ENCODE measurements around the gene TENM3.
A peak's percentile ranks its signal among the peaks of the same experiment; 100 is the strongest.
"Not testable (repeated sequence)": the region's sequence is repeated elsewhere in the genome, so short reads cannot be mapped to it uniquely, and the experiment has no call there.

Gene TENM3

GRCh38 chr4:182806259-182807252 lies 563.4 kb downstream of the TENM3 start:
- peaks cover 0 to 24% of the 10 kb centered on the region in 2 donors for H3K9me3 ChIP-seq (ENCODE audit: control insufficient read depth in 1 of 2, low read length in 2 of 2)
- peak overlapping the region; percentile 33 to 60 for H3K9ac ChIP-seq (ENCODE audit: low read depth in 1 of 2, low read length in 2 of 2)
- no peak overlapping the region for H3K27ac ChIP-seq (ENCODE audit: low read depth, low read length)
- H3K36me3 ChIP-seq (ENCODE audit: control insufficient read depth in 1 of 2, insufficient read depth in 2 of 2, low read length in 2 of 2): no peaks in the 10 kb centered on the region
- peaks cover 0 to 6% of the 10 kb centered on the region in 2 donors for H3K27me3 ChIP-seq (ENCODE audit: control insufficient read depth in 1 of 2, insufficient read depth in 2 of 2, low read length in 2 of 2)
- peak overlapping the region; percentile 65 to 77 for H3K4me3 ChIP-seq (ENCODE audit: low read depth in 1 of 2, low read length in 2 of 2)
- H3K4me1 ChIP-seq (ENCODE audit: control insufficient read depth in 1 of 2, insufficient read depth in 2 of 2, low read length in 2 of 2): peaks cover 0 to 6% of the 10 kb centered on the region in 2 donors

GRCh38 chr4:182807346-182807745 lies 564.1 kb downstream of the TENM3 start:
- Histone ChIP-seq H3K4me3 (ENCODE audit: low read depth in 1 of 2, low read length in 2 of 2) (no peak overlapping the region), H3K9ac (ENCODE audit: low read depth in 1 of 2, low read length in 2 of 2) (no peak overlapping the region), H3K27me3 (ENCODE audit: control insufficient read depth in 1 of 2, insufficient read depth in 2 of 2, low read length in 2 of 2) (peaks cover 0 to 6% of the 10 kb centered on the region in 2 donors), H3K27ac (ENCODE audit: low read depth, low read length) (no peak overlapping the region), H3K36me3 (ENCODE audit: control insufficient read depth in 1 of 2, insufficient read depth in 2 of 2, low read length in 2 of 2) (no peaks in the 10 kb centered on the region), H3K4me1 (ENCODE audit: control insufficient read depth in 1 of 2, insufficient read depth in 2 of 2, low read length in 2 of 2) (peaks cover 0 to 6% of the 10 kb centered on the region in 2 donors), H3K9me3 (ENCODE audit: control insufficient read depth in 1 of 2, low read length in 2 of 2) (peaks cover 0 to 27% of the 10 kb centered on the region in 2 donors)

- peaks cover 0 to 6% of the 10 kb centered on the region in 2 donors for H3K27me3 ChIP-seq (ENCODE audit: control insufficient read depth in 1 of 2, insufficient read depth in 2 of 2, low read length in 2 of 2)
- H3K36me3 ChIP-seq (ENCODE audit: control insufficient read depth in 1 of 2, insufficient read depth in 2 of 2, low read length in 2 of 2): no peaks in the 10 kb centered on the region
Observed at GRCh38 chr4:182807767-182808548, 564.8 kb downstream of the TENM3 start.

GRCh38 chr4:182808673-182809416 lies 565.6 kb downstream of the TENM3 start:
- peaks cover 0 to 6% of the 10 kb centered on the region in 2 donors for H3K27me3 ChIP-seq (ENCODE audit: control insufficient read depth in 1 of 2, insufficient read depth in 2 of 2, low read length in 2 of 2)
- no peak overlapping the region for H3K27ac ChIP-seq (ENCODE audit: low read depth, low read length)
- H3K4me3 ChIP-seq (ENCODE audit: low read depth in 1 of 2, low read length in 2 of 2): no peak overlapping the region
- peaks cover 0 to 27% of the 10 kb centered on the region in 2 donors for H3K9me3 ChIP-seq (ENCODE audit: control insufficient read depth in 1 of 2, low read length in 2 of 2)
- no peaks in the 10 kb centered on the region for H3K36me3 ChIP-seq (ENCODE audit: control insufficient read depth in 1 of 2, insufficient read depth in 2 of 2, low read length in 2 of 2)
- peaks cover 0 to 6% of the 10 kb centered on the region in 2 donors for H3K4me1 ChIP-seq (ENCODE audit: control insufficient read depth in 1 of 2, insufficient read depth in 2 of 2, low read length in 2 of 2)
- no peak overlapping the region for H3K9ac ChIP-seq (ENCODE audit: low read depth in 1 of 2, low read length in 2 of 2)

More at GRCh38 chr4:182807767-182808548, 564.8 kb downstream of the TENM3 start:
- no peak overlapping the region for H3K27ac ChIP-seq (ENCODE audit: low read depth, low read length)
- peaks cover 0 to 27% of the 10 kb centered on the region in 2 donors for H3K9me3 ChIP-seq (ENCODE audit: control insufficient read depth in 1 of 2, low read length in 2 of 2)
- H3K4me1 ChIP-seq (ENCODE audit: control insufficient read depth in 1 of 2, insufficient read depth in 2 of 2, low read length in 2 of 2): peaks cover 0 to 6% of the 10 kb centered on the region in 2 donors
- no peak overlapping the region for H3K4me3 ChIP-seq (ENCODE audit: low read depth in 1 of 2, low read length in 2 of 2)
- H3K9ac ChIP-seq (ENCODE audit: low read depth in 1 of 2, low read length in 2 of 2): no peak overlapping the region

GRCh38 chr4:182809417-182810102 lies 566.4 kb downstream of the TENM3 start:
- Histone ChIP-seq H3K4me3 (ENCODE audit: low read depth in 1 of 2, low read length in 2 of 2) (no peak overlapping the region), H3K36me3 (ENCODE audit: control insufficient read depth in 1 of 2, insufficient read depth in 2 of 2, low read length in 2 of 2) (no peaks in the 10 kb centered on the region), H3K9ac (ENCODE audit: low read depth in 1 of 2, low read length in 2 of 2) (no peak overlapping the region), H3K4me1 (ENCODE audit: control insufficient read depth in 1 of 2, insufficient read depth in 2 of 2, low read length in 2 of 2) (peaks cover 0 to 6% of the 10 kb centered on the region in 2 donors), H3K27ac (ENCODE audit: low read depth, low read length) (no peak overlapping the region), H3K9me3 (ENCODE audit: control insufficient read depth in 1 of 2, low read length in 2 of 2) (peaks cover 0 to 27% of the 10 kb centered on the region in 2 donors), H3K27me3 (ENCODE audit: control insufficient read depth in 1 of 2, insufficient read depth in 2 of 2, low read length in 2 of 2) (peaks cover 0 to 6% of the 10 kb centered on the region in 2 donors)

- H3K36me3 ChIP-seq (ENCODE audit: control insufficient read depth in 1 of 2, insufficient read depth in 2 of 2, low read length in 2 of 2): no peaks in the 10 kb centered on the region
- H3K9ac ChIP-seq (ENCODE audit: low read depth in 1 of 2, low read length in 2 of 2): no peak overlapping the region
- no peak overlapping the region for H3K4me3 ChIP-seq (ENCODE audit: low read depth in 1 of 2, low read length in 2 of 2)
- peaks cover 0 to 6% of the 10 kb centered on the region in 2 donors for H3K4me1 ChIP-seq (ENCODE audit: control insufficient read depth in 1 of 2, insufficient read depth in 2 of 2, low read length in 2 of 2)
- H3K27ac ChIP-seq (ENCODE audit: low read depth, low read length): no peak overlapping the region
- H3K9me3 ChIP-seq (ENCODE audit: control insufficient read depth in 1 of 2, low read length in 2 of 2): peaks cover 0 to 27% of the 10 kb centered on the region in 2 donors
- peaks cover 0 to 6% of the 10 kb centered on the region in 2 donors for H3K27me3 ChIP-seq (ENCODE audit: control insufficient read depth in 1 of 2, insufficient read depth in 2 of 2, low read length in 2 of 2)
Observed at GRCh38 chr4:182810103-182810615, 567.0 kb downstream of the TENM3 start.

- Histone ChIP-seq H3K9me3 (ENCODE audit: control insufficient read depth in 1 of 2, low read length in 2 of 2) (peaks cover 0 to 27% of the 10 kb centered on the region in 2 donors), H3K27me3 (ENCODE audit: control insufficient read depth in 1 of 2, insufficient read depth in 2 of 2, low read length in 2 of 2) (peaks cover 0 to 6% of the 10 kb centered on the region in 2 donors), H3K4me3 (ENCODE audit: low read depth in 1 of 2, low read length in 2 of 2) (no peak overlapping the region), H3K9ac (ENCODE audit: low read depth in 1 of 2, low read length in 2 of 2) (no peak overlapping the region), H3K4me1 (ENCODE audit: control insufficient read depth in 1 of 2, insufficient read depth in 2 of 2, low read length in 2 of 2) (peaks cover 0 to 6% of the 10 kb centered on the region in 2 donors), H3K27ac (ENCODE audit: low read depth, low read length) (no peak overlapping the region), H3K36me3 (ENCODE audit: control insufficient read depth in 1 of 2, insufficient read depth in 2 of 2, low read length in 2 of 2) (no peaks in the 10 kb centered on the region)
Observed at GRCh38 chr4:182812916-182813315, 569.7 kb downstream of the TENM3 start.

- H3K4me3 ChIP-seq (ENCODE audit: low read depth in 1 of 2, low read length in 2 of 2); H3K27ac ChIP-seq (ENCODE audit: low read depth, low read length); H3K9ac ChIP-seq (ENCODE audit: low read depth in 1 of 2, low read length in 2 of 2); H3K36me3 ChIP-seq (ENCODE audit: control insufficient read depth in 1 of 2, insufficient read depth in 2 of 2, low read length in 2 of 2); H3K27me3 ChIP-seq (ENCODE audit: control insufficient read depth in 1 of 2, insufficient read depth in 2 of 2, low read length in 2 of 2); H3K4me1 ChIP-seq (ENCODE audit: control insufficient read depth in 1 of 2, insufficient read depth in 2 of 2, low read length in 2 of 2): not testable (repeated sequence)
- H3K9me3 ChIP-seq (ENCODE audit: control insufficient read depth in 1 of 2, low read length in 2 of 2): peaks cover 0 to 16% of the 10 kb centered on the region in 2 donors
Observed at GRCh38 chr4:182814065-182814464, 570.9 kb downstream of the TENM3 start.
